HepG2 (cell line): ENCODE data around the gene C19orf18. TPM values are rescaled to one million over a fixed set of nuclear protein-coding genes. Genes with fewer than 3 reads are reported as not detected.
A peak's percentile ranks its signal among the peaks of the same experiment; 100 is the strongest.

ENCODE experiments used
- CCAR2 ChIP-seq: fragments of 200-400 bp; formaldehyde crosslinking; optimal IDR thresholded peaks from 2 replicates; pipeline ENCODE3; 2018; ENCODE audit warnings: low read depth, mild to moderate bottlenecking, low read length, moderate library complexity
- CHD2 ChIP-seq: IDR thresholded peaks from 2 replicates; pipeline ENCODE4 v1.6.1; 2011; ENCODE audit warnings: low read depth, low read length, improper control_type of control experiment
- HMG20A ChIP-seq: IDR thresholded peaks from 2 replicates; pipeline ENCODE4 v1.6.1; 2016; ENCODE audit warnings: borderline replicate concordance
- IRF2 ChIP-seq: IDR thresholded peaks from 2 replicates; pipeline ENCODE4 v1.6.1; 2018; ENCODE audit warnings: missing genetic modification reagents, missing compliant biosample characterization
- MAZ ChIP-seq, 2 experiments: sonication (generic) in 1 of 2; formaldehyde crosslinking in 1 of 2; IDR thresholded peaks; 2 replicates each; pipeline versions ENCODE4 v1.5.0 to v1.6.1; 2012 to 2020; ENCODE audit warnings: low read depth in 2 of 2, mild to moderate bottlenecking in 2 of 2, borderline replicate concordance in 1 of 2, improper control_type of control experiment in 1 of 2, low read length in 1 of 2, missing genetic modification reagents in 1 of 2, moderate library complexity in 1 of 2
- RORA ChIP-seq: sonication (generic); formaldehyde crosslinking; IDR thresholded peaks from 2 replicates; pipeline ENCODE4 v1.5.0; 2020; ENCODE audit warnings: mild to moderate bottlenecking, missing genetic modification reagents, moderate library complexity
- SOX5 ChIP-seq: IDR thresholded peaks from 2 replicates; pipeline ENCODE4 v1.6.1; 2016; ENCODE audit warnings: borderline replicate concordance
- SPEN ChIP-seq: sonication (generic); formaldehyde crosslinking; IDR thresholded peaks from 2 replicates; pipeline ENCODE4 v1.5.1; 2020; ENCODE audit warnings: low read depth, mild to moderate bottlenecking, missing genetic modification reagents
- TBP ChIP-seq: sonication (generic); formaldehyde crosslinking; IDR thresholded peaks from 2 replicates; pipeline ENCODE4 v1.5.0; 2020; ENCODE audit warnings: missing genetic modification reagents
- TCF7L2 ChIP-seq: IDR thresholded peaks from 2 replicates; pipeline ENCODE4 v1.6.1; 2011; ENCODE audit warnings: mild to moderate bottlenecking, low read depth, low read length, moderate library complexity
- ZBTB21 ChIP-seq: sonication (generic); formaldehyde crosslinking; IDR thresholded peaks from 2 replicates; pipeline ENCODE4 v1.4.0; 2020; ENCODE audit warnings: missing genetic modification reagents
- ZFP1 ChIP-seq: IDR thresholded peaks from 2 replicates; pipeline ENCODE4 v1.6.1; 2016
- ZNF296 ChIP-seq: sonication (generic); formaldehyde crosslinking; conservative IDR thresholded peaks from 2 replicates; pipeline ENCODE4 v1.5.0; 2020; ENCODE audit warnings: mild to moderate bottlenecking, missing genetic modification reagents
- ZNF317 ChIP-seq: sonication (generic); formaldehyde crosslinking; IDR thresholded peaks from 2 replicates; pipeline ENCODE4 v1.5.0; 2020; ENCODE audit warnings: mild to moderate bottlenecking, missing genetic modification reagents
- ZNF451 ChIP-seq: sonication (generic); formaldehyde crosslinking; IDR thresholded peaks from 2 replicates; pipeline ENCODE4 v1.5.0; 2020; ENCODE audit warnings: mild to moderate bottlenecking, missing genetic modification reagents
- ZNF460 ChIP-seq: sonication (generic); formaldehyde crosslinking; IDR thresholded peaks from 2 replicates; pipeline ENCODE4 v1.5.1; 2020; ENCODE audit warnings: missing genetic modification reagents, mild to moderate bottlenecking, borderline replicate concordance
- ZNF556 ChIP-seq: sonication (generic); formaldehyde crosslinking; IDR thresholded peaks from 2 replicates; pipeline ENCODE4 v1.4.0; 2020; ENCODE audit warnings: mild to moderate bottlenecking, missing genetic modification reagents, borderline replicate concordance
- ZNF83 ChIP-seq: sonication (generic); formaldehyde crosslinking; IDR thresholded peaks from 2 replicates; pipeline ENCODE4 v1.4.0; 2020; ENCODE audit warnings: missing genetic modification reagents, mild to moderate bottlenecking, borderline replicate concordance
- ZSCAN25 ChIP-seq: sonication (generic); formaldehyde crosslinking; IDR thresholded peaks from 2 replicates; pipeline ENCODE4 v1.8.0; 2022; ENCODE audit warnings: mild to moderate bottlenecking, missing genetic modification reagents
- polyA plus RNA-seq, 8 experiments: library from polyadenylated mRNA; depleted of rRNA in 3 of 8; stranded (reverse) in 7 of 8; unstranded in 1 of 8; fragments of >200 nt; fragmentation: Illumina TruSeq in 4 of 8; extraction: Trizol in 4 of 8; gene quantifications; 2 replicates each; pipeline versions ENCODE4 v1.2.1 to v1.2.3, GENCODE V29; 2011 to 2016; ENCODE audit warnings: low read depth in 4 of 8, missing spikeins in 1 of 8, mixed read lengths in 1 of 8; ENCODE audit not compliant: insufficient read depth in 1 of 8
- total RNA-seq, 5 experiments: library from RNA; depleted of rRNA; stranded (reverse); fragments of >200 nt; fragmentation: Illumina TruSeq; extraction: Trizol; gene quantifications; 2 replicates each; pipeline ENCODE4 v1.2.3, GENCODE V29; 2016; ENCODE audit warnings: low read depth in 1 of 5
- TF ChIP-seq, protein P1 (sequence below): sonication (generic); formaldehyde crosslinking; IDR thresholded peaks from 2 replicates; pipeline ENCODE4 v1.4.0; 2020; ENCODE audit warnings: missing genetic modification reagents, mild to moderate bottlenecking, borderline replicate concordance
- TF ChIP-seq, protein P2 (sequence below): sonication (generic); formaldehyde crosslinking; IDR thresholded peaks from 2 replicates; pipeline ENCODE4 v1.8.0; 2022; ENCODE audit warnings: missing genetic modification reagents, low read depth, mild to moderate bottlenecking, borderline replicate concordance
- TF ChIP-seq, protein P3 (sequence below): sonication (generic); formaldehyde crosslinking; IDR thresholded peaks from 2 replicates; pipeline ENCODE4 v1.4.0; 2020; ENCODE audit warnings: missing genetic modification reagents
- TF ChIP-seq, protein P4 (sequence below): sonication (generic); formaldehyde crosslinking; IDR thresholded peaks from 2 replicates; pipeline ENCODE4 v1.9.0; 2021; ENCODE audit warnings: missing genetic modification reagents, mild to moderate bottlenecking, borderline replicate concordance
- TF ChIP-seq, protein P5 (sequence below): sonication (generic); formaldehyde crosslinking; IDR thresholded peaks from 2 replicates; pipeline ENCODE4 v1.5.0; 2020; ENCODE audit warnings: missing genetic modification reagents

C19orf18 gene
- total and polyA plus RNA-seq, 2 of the 13 experiments (the other 11 are each of a cell fraction or from before 2014, with no cell fraction given): 0.38 to 0.55 TPM

DNA sequence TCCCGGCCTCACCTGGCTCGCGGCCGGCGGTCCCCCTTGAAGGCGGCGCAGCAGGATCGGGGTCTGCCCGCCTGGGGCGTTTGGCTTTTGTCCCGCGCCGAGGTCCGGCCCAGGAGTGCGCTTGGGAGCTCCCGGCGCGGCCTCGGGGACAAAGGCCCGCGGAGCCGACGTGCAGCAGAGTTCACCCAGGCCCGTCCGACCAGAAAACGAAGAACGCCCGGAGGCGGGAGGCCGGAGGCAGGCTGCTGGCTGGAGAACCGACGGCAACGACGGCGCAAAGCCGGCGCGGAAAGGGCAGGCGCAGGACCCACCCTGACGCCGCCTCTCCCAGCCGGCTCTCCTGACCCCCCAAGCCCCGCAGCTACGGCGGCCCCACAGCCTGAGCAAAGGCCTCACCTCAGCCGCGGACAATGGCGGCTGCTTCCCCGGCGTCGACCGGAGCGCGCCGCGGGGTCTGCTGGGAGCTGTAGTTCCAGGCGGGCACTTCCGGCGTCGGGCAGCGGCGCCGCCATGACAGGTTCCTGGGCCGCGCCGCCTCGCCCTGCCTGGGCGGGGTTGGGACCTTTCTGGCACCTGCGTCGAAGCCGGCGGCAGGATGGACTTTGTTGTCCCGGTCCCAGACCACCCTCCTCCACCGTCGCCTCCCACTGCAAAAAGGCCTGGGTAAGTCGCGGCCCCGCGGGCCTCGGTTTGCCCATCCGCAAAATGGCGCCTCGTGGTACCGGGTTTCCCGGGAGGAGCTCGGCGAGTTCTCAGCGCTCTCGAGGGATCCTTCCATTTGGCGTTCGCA lies 28.2 kb upstream of the C19orf18 start, which contains the start of gene ZNF606 (continued):
- no peak for TF ChIP-seq ZFP1 (CRISPR knock-in tag)
- peak; percentile 97 for TF ChIP-seq SPEN (CRISPR knock-in tag)
- TF ChIP-seq, protein P1, sequence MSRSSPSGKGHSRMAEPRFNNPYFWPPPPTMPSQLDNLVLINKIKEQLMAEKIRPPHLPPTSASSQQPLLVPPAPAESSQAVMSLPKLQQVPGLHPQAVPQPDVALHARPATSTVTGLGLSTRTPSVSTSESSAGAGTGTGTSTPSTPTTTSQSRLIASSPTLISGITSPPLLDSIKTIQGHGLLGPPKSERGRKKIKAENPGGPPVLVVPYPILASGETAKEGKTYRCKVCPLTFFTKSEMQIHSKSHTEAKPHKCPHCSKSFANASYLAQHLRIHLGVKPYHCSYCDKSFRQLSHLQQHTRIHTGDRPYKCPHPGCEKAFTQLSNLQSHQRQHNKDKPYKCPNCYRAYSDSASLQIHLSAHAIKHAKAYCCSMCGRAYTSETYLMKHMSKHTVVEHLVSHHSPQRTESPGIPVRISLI (CRISPR knock-in tag): no peak
- TF ChIP-seq ZNF296 (CRISPR knock-in tag): no peak
- TF ChIP-seq, protein P2, sequence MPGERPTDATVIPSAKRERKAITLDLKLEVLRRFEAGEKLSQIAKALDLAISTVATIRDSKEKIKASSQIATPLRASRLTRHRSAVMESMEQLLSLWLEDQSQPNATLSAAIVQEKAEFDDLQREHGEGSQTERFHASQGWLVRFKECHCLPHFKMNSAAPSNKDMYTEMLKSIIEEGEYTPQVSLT (CRISPR knock-in tag): 0 out of 2 replicates have a peak, but pooled peaks have one; percentile 77
- TF ChIP-seq, protein P3, sequence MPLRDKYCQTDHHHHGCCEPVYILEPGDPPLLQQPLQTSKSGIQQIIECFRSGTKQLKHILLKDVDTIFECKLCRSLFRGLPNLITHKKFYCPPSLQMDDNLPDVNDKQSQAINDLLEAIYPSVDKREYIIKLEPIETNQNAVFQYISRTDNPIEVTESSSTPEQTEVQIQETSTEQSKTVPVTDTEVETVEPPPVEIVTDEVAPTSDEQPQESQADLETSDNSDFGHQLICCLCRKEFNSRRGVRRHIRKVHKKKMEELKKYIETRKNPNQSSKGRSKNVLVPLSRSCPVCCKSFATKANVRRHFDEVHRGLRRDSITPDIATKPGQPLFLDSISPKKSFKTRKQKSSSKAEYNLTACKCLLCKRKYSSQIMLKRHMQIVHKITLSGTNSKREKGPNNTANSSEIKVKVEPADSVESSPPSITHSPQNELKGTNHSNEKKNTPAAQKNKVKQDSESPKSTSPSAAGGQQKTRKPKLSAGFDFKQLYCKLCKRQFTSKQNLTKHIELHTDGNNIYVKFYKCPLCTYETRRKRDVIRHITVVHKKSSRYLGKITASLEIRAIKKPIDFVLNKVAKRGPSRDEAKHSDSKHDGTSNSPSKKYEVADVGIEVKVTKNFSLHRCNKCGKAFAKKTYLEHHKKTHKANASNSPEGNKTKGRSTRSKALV (CRISPR knock-in tag): no peak; the same call in none of the 2 replicates
- TF ChIP-seq ZNF451 (CRISPR knock-in tag): no peak
- TF ChIP-seq IRF2 (CRISPR knock-in tag): peak; percentile 95
- TF ChIP-seq ZNF317 (CRISPR knock-in tag): peak; percentile 15; the same call in 1 of the 2 replicates
- TF ChIP-seq, protein P4, sequence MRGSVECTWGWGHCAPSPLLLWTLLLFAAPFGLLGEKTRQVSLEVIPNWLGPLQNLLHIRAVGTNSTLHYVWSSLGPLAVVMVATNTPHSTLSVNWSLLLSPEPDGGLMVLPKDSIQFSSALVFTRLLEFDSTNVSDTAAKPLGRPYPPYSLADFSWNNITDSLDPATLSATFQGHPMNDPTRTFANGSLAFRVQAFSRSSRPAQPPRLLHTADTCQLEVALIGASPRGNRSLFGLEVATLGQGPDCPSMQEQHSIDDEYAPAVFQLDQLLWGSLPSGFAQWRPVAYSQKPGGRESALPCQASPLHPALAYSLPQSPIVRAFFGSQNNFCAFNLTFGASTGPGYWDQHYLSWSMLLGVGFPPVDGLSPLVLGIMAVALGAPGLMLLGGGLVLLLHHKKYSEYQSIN (CRISPR knock-in tag): no peak
- peak; percentile 65 for TF ChIP-seq SOX5
- TF ChIP-seq ZBTB21: 0 out of 2 replicates have a peak, but pooled peaks have one; percentile 6
- TF ChIP-seq TBP (CRISPR knock-in tag): no peak
- no peak for TF ChIP-seq RORA (CRISPR knock-in tag)
- TF ChIP-seq, protein P5, sequence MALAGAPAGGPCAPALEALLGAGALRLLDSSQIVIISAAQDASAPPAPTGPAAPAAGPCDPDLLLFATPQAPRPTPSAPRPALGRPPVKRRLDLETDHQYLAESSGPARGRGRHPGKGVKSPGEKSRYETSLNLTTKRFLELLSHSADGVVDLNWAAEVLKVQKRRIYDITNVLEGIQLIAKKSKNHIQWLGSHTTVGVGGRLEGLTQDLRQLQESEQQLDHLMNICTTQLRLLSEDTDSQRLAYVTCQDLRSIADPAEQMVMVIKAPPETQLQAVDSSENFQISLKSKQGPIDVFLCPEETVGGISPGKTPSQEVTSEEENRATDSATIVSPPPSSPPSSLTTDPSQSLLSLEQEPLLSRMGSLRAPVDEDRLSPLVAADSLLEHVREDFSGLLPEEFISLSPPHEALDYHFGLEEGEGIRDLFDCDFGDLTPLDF (CRISPR knock-in tag): peak; percentile 52; the same call in 1 of the 2 replicates
- no peak for TF ChIP-seq TCF7L2
- no peak for TF ChIP-seq CHD2
- TF ChIP-seq CCAR2: no peak
- TF ChIP-seq HMG20A: no peak
- no peak for TF ChIP-seq ZSCAN25 (CRISPR knock-in tag)
- TF ChIP-seq ZNF460 (CRISPR knock-in tag): no peak
- TF ChIP-seq MAZ (IDR thresholded peaks at IDR 0.05; ENCODE audit: borderline replicate concordance, low read depth, low read length): no peak
- peak; percentile 61; the same call in 1 of the 2 replicates for TF ChIP-seq MAZ (CRISPR knock-in tag; IDR thresholded peaks at IDR 0.05; ENCODE audit: low read depth)
- peak; percentile 78; the same call in 1 of the 2 replicates for TF ChIP-seq ZNF556 (CRISPR knock-in tag)
- TF ChIP-seq ZNF83 (CRISPR knock-in tag): no peak
